IMR-90 (cell line): ENCODE data around the gene GJB4. TPM values are rescaled to one million over a fixed set of nuclear protein-coding genes. Genes with fewer than 3 reads are reported as not detected.
"Not testable (repeated sequence)": the region's sequence is repeated elsewhere in the genome, so short reads cannot be mapped to it uniquely, and the experiment has no call there.

ENCODE experiments used
- ATAC-seq: fragments of 200-7000 bp; cut with Tn5 transposase; 2 replicates; pipeline ENCODE4 v1.9.1; 2020; ENCODE audit warnings: low read depth, mild to moderate bottlenecking, moderate library complexity
- BruUV-seq: library from RNA; stranded (reverse); fragments of 400-500 nt; replicated peaks from 2 replicates; lab custom pipeline; 2021; lab: Mats Ljungman, UMichigan
- CTCF ChIA-PET: fragments of 300-600 bp; formaldehyde crosslinking; extraction: SDS; loops from one replicate; lab custom pipeline; 2021; ENCODE audit warnings: antibody characterized with exemption; lab: Yijun Ruan, JAX
- POLR2A ChIA-PET: fragments of 300-600 bp; sonication (Branson Sonifier 250); formaldehyde crosslinking; loops from one replicate; lab custom pipeline; 2022; ENCODE audit warnings: antibody characterized with exemption; ENCODE audit not compliant: unreplicated experiment; lab: Charles Lee
- DNase-seq: peaks from one replicate; pipeline ENCODE4 v3.0.0; 2013
- H2AFZ ChIP-seq: replicated peaks from 2 replicates; pipeline ENCODE3; 2013; ENCODE audit warnings: low read length, mild to moderate bottlenecking; ENCODE audit not compliant: poor library complexity
- H2AK5ac ChIP-seq: 2 replicates; pipeline ENCODE4 v1.6.1; 2013; ENCODE audit warnings: low read depth, low read length, inconsistent platforms
- H2AK9ac ChIP-seq: replicated peaks from 2 replicates; pipeline ENCODE3; 2013; ENCODE audit warnings: mild to moderate bottlenecking, low read depth, low read length, moderate library complexity; ENCODE audit not compliant: poor library complexity
- H2BK120ac ChIP-seq: 2 replicates; pipeline ENCODE4 v1.6.1; 2013; ENCODE audit warnings: low read depth, low read length, inconsistent platforms
- H2BK15ac ChIP-seq: 3 replicates; pipeline ENCODE4 v1.6.1; 2013; ENCODE audit warnings: low read depth, low read length, inconsistent platforms
- H2BK20ac ChIP-seq: 2 replicates; pipeline ENCODE4 v1.6.1; 2013; ENCODE audit warnings: low read depth, mild to moderate bottlenecking, inconsistent platforms, low read length, moderate library complexity
- H2BK5ac ChIP-seq: 2 replicates; pipeline ENCODE4 v1.6.1; 2013; ENCODE audit warnings: mild to moderate bottlenecking, low read depth, low read length, inconsistent platforms; ENCODE audit not compliant: poor library complexity, severe bottlenecking
- H3K14ac ChIP-seq: replicated peaks from 2 replicates; pipeline ENCODE4 v1.6.1; 2013; ENCODE audit warnings: low read depth, low read length, inconsistent platforms
- H3K18ac ChIP-seq: 2 replicates; pipeline ENCODE4 v1.6.1; 2013; ENCODE audit warnings: low read depth, low read length, control low read depth
- H3K23ac ChIP-seq: 2 replicates; pipeline ENCODE4 v1.6.1; 2013; ENCODE audit warnings: low read depth, low read length, inconsistent platforms
- H3K27ac ChIP-seq: 2 replicates; pipeline ENCODE4 v1.5.1; 2013; ENCODE audit warnings: mild to moderate bottlenecking, control low read depth, low read length; ENCODE audit not compliant: insufficient read depth
- H3K27me3 ChIP-seq: 2 replicates; pipeline ENCODE4 v1.6.1; 2013; ENCODE audit warnings: low read length; ENCODE audit not compliant: control insufficient read depth, insufficient read depth
- H3K36me3 ChIP-seq: 2 replicates; pipeline ENCODE4 v1.6.1; 2013; ENCODE audit warnings: low read length, mixed read lengths; ENCODE audit not compliant: control insufficient read depth, insufficient read depth
- H3K4ac ChIP-seq: 2 replicates; pipeline ENCODE4 v1.6.1; 2013; ENCODE audit warnings: low read depth, low read length, inconsistent platforms
- H3K4me1 ChIP-seq: 2 replicates; pipeline ENCODE4 v1.6.1; 2013; ENCODE audit warnings: low read length, mixed read lengths; ENCODE audit not compliant: control insufficient read depth, insufficient read depth
- H3K4me2 ChIP-seq: 2 replicates; pipeline ENCODE4 v1.6.1; 2013; ENCODE audit warnings: low read depth, mild to moderate bottlenecking, control low read depth, low read length, moderate library complexity
- H3K4me3 ChIP-seq: 2 replicates; pipeline ENCODE4 v1.5.1; 2013; ENCODE audit warnings: low read depth, mild to moderate bottlenecking, control low read depth, low read length, moderate library complexity; ENCODE audit not compliant: insufficient read depth
- H3K56ac ChIP-seq: 2 replicates; pipeline ENCODE4 v1.6.1; 2013; ENCODE audit warnings: low read length, inconsistent platforms; ENCODE audit not compliant: insufficient read depth; ENCODE audit errors: extremely low read depth
- H3K79me1 ChIP-seq, 2 experiments: 2 replicates each; pipeline ENCODE4 v1.6.1; 2013; ENCODE audit warnings: low read length in 2 of 2, inconsistent platforms in 1 of 2, low read depth in 1 of 2
- H3K9ac ChIP-seq: 2 replicates; pipeline ENCODE4 v1.6.1; 2013; ENCODE audit warnings: low read depth, low read length, control low read depth
- H3K9me1 ChIP-seq: 2 replicates; pipeline ENCODE4 v1.6.1; 2013; ENCODE audit warnings: low read length, inconsistent platforms; ENCODE audit not compliant: insufficient read depth
- H3K9me3 ChIP-seq: 2 replicates; pipeline ENCODE4 v1.6.1; 2013; ENCODE audit warnings: low read length; ENCODE audit not compliant: control insufficient read depth, insufficient read depth
- H4K20me1 ChIP-seq: 2 replicates; pipeline ENCODE4 v1.6.1; 2013; ENCODE audit warnings: low read length, inconsistent platforms; ENCODE audit not compliant: insufficient read depth
- H4K5ac ChIP-seq: 2 replicates; pipeline ENCODE4 v1.6.1; 2013; ENCODE audit warnings: mild to moderate bottlenecking, low read depth, low read length, control low read depth
- H4K8ac ChIP-seq, 2 experiments: 2 replicates each; pipeline ENCODE4 v1.6.1; 2013; ENCODE audit warnings: low read depth in 2 of 2, low read length in 2 of 2, control low read depth in 1 of 2, inconsistent platforms in 1 of 2
- H4K91ac ChIP-seq: 2 replicates; pipeline ENCODE4 v1.6.1; 2013; ENCODE audit warnings: low read depth, low read length, inconsistent platforms; ENCODE audit not compliant: insufficient read depth
- CEBPB ChIP-seq: IDR thresholded peaks from 2 replicates; pipeline ENCODE4 v1.6.1; 2012; ENCODE audit warnings: low read depth, low read length, improper control_type of control experiment
- CTCF ChIP-seq: conservative IDR thresholded peaks from 2 replicates; pipeline ENCODE4 v1.5.1; 2012; ENCODE audit warnings: mild to moderate bottlenecking, low read depth, low read length, improper control_type of control experiment
- FOS ChIP-seq: fragments of 150-350 bp; IDR thresholded peaks from 2 replicates; pipeline ENCODE4 v1.6.1; 2016; ENCODE audit warnings: low read depth, low read length
- MAFK ChIP-seq: IDR thresholded peaks from 2 replicates; pipeline ENCODE4 v1.6.1; 2012; ENCODE audit warnings: low read depth, low read length, improper control_type of control experiment
- MAZ ChIP-seq: IDR thresholded peaks from 2 replicates; pipeline ENCODE4 v1.6.1; 2012; ENCODE audit warnings: low read depth, mild to moderate bottlenecking, low read length, improper control_type of control experiment, moderate library complexity, borderline replicate concordance
- NFE2L2 ChIP-seq: fragments of 150-350 bp; IDR thresholded peaks from 2 replicates; pipeline ENCODE4 v1.6.1; 2016; ENCODE audit warnings: low read depth, mild to moderate bottlenecking, low read length
- SMC3 ChIP-seq: fragments of 150-350 bp; IDR thresholded peaks from 2 replicates; pipeline ENCODE4 v1.6.1; 2016; ENCODE audit warnings: low read depth, mild to moderate bottlenecking, antibody characterized with exemption, low read length, moderate library complexity
- WGBS, 2 experiments: methylation state at CpG; one replicate each; pipeline versions ENCODE4 v1.1.5 to v1.1.7; 2013; ENCODE audit warnings: missing lambda C conversion rate in 2 of 2; ENCODE audit not compliant: insufficient read length in 1 of 2; ENCODE audit errors: extremely low coverage in 2 of 2; 5-methylcytosine and 5-hydroxymethylcytosine counted together
- dilution Hi-C: fragments of 300-500 bp; cut with HindIII; formaldehyde crosslinking; loops from one replicate; pipeline ENCODE4 v1.14.3; 2018; ENCODE audit warnings: low sequenced_read_pairs; ENCODE audit not compliant: unreplicated experiment
- in situ Hi-C: fragments of 300-500 bp; cut with MboI; formaldehyde crosslinking; loops from 3 replicates; pipeline ENCODE4 v1.14.3; 2019; ENCODE audit warnings: low sequenced_read_pairs, inconsistent platforms, mixed read lengths
- intact Hi-C: fragments of 100-400 bp; cut with micrococcal nuclease; formaldehyde crosslinking; loops from 2 replicates; pipeline ENCODE4 v1.10.0; 2022
- polyA plus RNA-seq, 3 experiments: library from polyadenylated mRNA; depleted of rRNA; stranded (reverse); fragments of >200 nt; gene quantifications; 2 replicates each; pipeline ENCODE4 v1.2.3, GENCODE V29; 2012; ENCODE audit warnings: low replicate concordance in 1 of 3
- total RNA-seq: library from RNA; depleted of rRNA; stranded (reverse); fragments of >200 nt; gene quantifications from 2 replicates; pipeline ENCODE4 v1.2.3, GENCODE V29; 2012

GJB4 gene
- total and polyA plus RNA-seq, 2 of the 4 experiments (the other 2 are of a cell fraction), result not detected

- Histone ChIP-seq H3K4me2 (no peak overlapping the region), H3K4me3 (no peak overlapping the region), H3K27me3 (no peaks in the 10 kb centered on the region), H3K23ac (no peak overlapping the region), H3K27ac (no peak overlapping the region), H2BK5ac (no peak overlapping the region), H3K4me1 (no peaks in the 10 kb centered on the region), H2BK120ac (no peak overlapping the region), H2BK20ac (no peak overlapping the region), H3K18ac (no peak overlapping the region), H3K14ac (no peak overlapping the region), H3K4ac (no peak overlapping the region), H3K9ac (no peak overlapping the region), H3K9me1 (no peaks in the 10 kb centered on the region), H4K8ac (no peak overlapping the region), H3K9me3 (no peaks in the 10 kb centered on the region), H2AK9ac (peak overlapping the region; percentile 1), H3K79me1 (no peaks in the 10 kb centered on the region), H4K20me1 (no peaks in the 10 kb centered on the region), H2AFZ (no peak overlapping the region), H4K91ac (no peak overlapping the region), H3K56ac (no peak overlapping the region), H4K5ac (no peak overlapping the region), H2AK5ac (no peak overlapping the region), H3K36me3 (no peaks in the 10 kb centered on the region), H2BK15ac (no peak overlapping the region)
- intact Hi-C loops (no loop called here), in situ Hi-C loops (no loop called here), dilution Hi-C loops (no loop called here)
- 26% methylated on average over 3 of the region's 5 CpGs; no CpG with 5 or more reads in 1 of the 2 experiments for WGBS, 2 experiments
- DNase-seq (no peak), ATAC-seq (no peak)
- ChIA-PET POLR2A (no interaction called here), CTCF (no interaction called here)
- no TSS peak for BruUV-seq
- TF ChIP-seq FOS (no peak), CTCF (no peak), SMC3 (no peak), MAZ (no peak), MAFK (no peak), NFE2L2 (no peak), CEBPB (no peak)
Observed at GRCh38 chr1:34730485-34730884, 29.1 kb upstream of the GJB4 start.

DNA sequence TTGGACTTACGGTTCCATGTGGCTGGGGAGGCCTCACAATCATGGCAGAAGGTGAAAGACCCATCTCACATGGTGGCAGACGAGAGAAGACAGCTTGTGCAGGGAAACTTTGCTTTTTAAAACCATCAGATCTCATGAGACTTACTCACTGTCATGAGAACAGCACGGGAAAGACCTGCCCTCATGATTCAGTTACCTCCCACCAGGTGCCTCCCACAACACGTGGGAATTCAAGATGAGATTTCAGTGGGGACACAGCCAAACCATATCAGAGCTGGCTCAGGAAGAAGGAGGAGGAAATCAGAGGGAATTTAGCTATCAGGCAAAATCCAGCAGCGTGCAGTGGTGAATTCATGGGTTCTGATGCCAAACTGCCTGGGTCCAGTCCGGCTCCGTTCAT, 26.7 kb upstream of the GJB4 start:
- H3K4me1 ChIP-seq, in situ Hi-C loops, H3K9me3 ChIP-seq, BruUV-seq, H3K9ac ChIP-seq, H2BK5ac ChIP-seq, H2AK9ac ChIP-seq, H2AFZ ChIP-seq, H3K4ac ChIP-seq, H3K23ac ChIP-seq, intact Hi-C loops, H3K9me1 ChIP-seq, H2AK5ac ChIP-seq, H4K91ac ChIP-seq, H3K27ac ChIP-seq, H2BK15ac ChIP-seq, H3K36me3 ChIP-seq, dilution Hi-C loops, H4K20me1 ChIP-seq, H3K27me3 ChIP-seq, DNase-seq, H3K18ac ChIP-seq, H3K4me3 ChIP-seq, H3K56ac ChIP-seq, H2BK20ac ChIP-seq, H3K79me1 ChIP-seq, H3K14ac ChIP-seq, H3K4me2 ChIP-seq, ATAC-seq, H4K5ac ChIP-seq, H2BK120ac ChIP-seq, H4K8ac ChIP-seq, POLR2A ChIA-PET: not testable (repeated sequence)
- 0% methylated on average over 1 of the region's 7 CpGs; no CpG with 5 or more reads in 1 of the 2 experiments for WGBS, 2 experiments
- CTCF ChIA-PET, result interaction anchor here (0.8 kb wide), 1 partner anchor 546 kb away, joined by 5 read pairs; no protein-coding TSS in a partner anchor
